Dermis blood vessel endothelial cell (primary cell): ENCODE data around the gene WDR4. TPM values are rescaled to one million over a fixed set of nuclear protein-coding genes. Genes with fewer than 3 reads are reported as not detected.
"Not testable (repeated sequence)": the region's sequence is repeated elsewhere in the genome, so short reads cannot be mapped to it uniquely, and the experiment has no call there.

Source experiments
- DNase-seq: peaks from one replicate; pipeline ENCODE4 v3.0.0; 2010
- total RNA-seq: library from RNA; depleted of rRNA; stranded (reverse); fragments of >200 nt; gene quantifications from 2 replicates; pipeline ENCODE4 v1.2.3, GENCODE V29; 2014

Gene WDR4, protein sequence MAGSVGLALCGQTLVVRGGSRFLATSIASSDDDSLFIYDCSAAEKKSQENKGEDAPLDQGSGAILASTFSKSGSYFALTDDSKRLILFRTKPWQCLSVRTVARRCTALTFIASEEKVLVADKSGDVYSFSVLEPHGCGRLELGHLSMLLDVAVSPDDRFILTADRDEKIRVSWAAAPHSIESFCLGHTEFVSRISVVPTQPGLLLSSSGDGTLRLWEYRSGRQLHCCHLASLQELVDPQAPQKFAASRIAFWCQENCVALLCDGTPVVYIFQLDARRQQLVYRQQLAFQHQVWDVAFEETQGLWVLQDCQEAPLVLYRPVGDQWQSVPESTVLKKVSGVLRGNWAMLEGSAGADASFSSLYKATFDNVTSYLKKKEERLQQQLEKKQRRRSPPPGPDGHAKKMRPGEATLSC
- 16.3 and 21.7 TPM in 2 replicates for total RNA-seq

DNA sequence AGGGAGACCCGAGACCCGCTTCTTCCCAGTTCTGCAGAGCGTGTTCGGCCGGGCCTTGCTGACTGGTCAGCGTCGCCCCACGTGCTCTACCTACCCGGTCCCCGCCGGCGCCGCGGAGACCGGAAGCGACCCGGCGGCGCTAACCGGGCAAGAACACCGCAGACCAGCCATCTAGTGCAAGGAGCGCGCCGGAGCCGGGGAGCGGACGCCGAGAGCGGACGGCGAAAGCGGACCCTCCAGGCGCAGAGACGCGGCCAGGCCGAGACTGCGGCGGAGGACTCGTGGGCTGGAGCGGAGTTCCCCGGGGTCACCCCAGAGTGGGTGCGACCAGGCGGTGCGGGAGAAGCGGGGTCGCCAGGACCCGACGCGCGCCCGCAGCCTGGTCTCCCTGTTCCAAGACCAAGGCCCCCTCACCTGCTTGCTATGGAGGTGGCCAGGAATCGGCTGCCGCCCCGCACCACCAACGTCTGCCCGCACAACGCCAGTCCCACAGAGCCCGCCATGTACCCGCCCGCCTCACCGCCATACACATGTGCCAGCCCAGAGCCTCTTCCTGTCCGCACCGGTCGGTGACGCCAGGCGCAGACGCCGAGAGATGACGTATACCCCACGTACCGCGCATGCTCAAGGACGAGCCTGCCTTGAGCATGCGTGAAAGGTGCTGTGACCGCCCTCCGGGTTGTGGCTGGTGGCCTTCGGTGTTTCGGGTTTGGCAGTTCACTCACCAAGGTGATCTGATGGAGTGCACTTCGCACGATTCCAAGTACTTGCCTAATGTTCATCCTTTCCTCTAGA is at the start of gene WDR4:
Gene WDR4 (minus strand): TSS at position 547 of the 795 bp plus-strand sequence. CDS start 44 bp downstream, at position 503.
- peak; percentile 99 for DNase-seq

DNA sequence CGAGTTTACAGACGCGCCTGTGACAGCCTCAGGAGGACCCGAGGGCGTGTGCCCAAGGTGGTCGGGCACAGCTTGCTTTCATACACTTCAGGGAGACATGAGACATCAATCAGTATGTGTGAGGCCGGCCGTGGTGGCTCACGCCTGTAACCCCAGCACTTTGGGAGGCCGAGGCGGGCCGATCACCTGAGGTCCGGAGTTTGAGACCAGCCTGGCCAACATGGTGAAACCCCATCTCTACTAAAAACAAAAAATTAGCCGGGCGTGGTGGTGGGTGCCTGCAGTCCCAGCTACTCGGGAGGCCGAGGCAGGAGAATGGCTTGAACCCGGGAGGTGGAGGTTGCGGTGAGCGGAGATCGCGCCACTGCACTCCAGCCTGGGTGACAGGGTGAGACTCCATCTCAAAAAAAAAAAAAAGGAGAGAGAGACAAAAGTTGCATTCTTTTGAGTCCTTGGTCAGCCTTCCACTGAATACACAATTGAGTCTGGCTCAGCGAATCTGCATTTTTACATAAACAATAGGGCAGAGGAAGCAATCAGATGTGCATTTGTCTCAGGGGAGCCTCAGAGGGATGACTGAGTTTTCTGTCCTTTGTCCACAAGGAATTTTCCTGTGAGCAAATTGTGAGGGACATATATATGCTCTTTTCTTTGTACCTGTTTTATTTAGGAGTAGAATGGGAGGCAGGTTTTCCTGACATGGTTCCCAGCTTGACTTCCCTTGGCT is 48.3 kb upstream of the WDR4 start:
- DNase-seq: peak; percentile 12

DNA sequence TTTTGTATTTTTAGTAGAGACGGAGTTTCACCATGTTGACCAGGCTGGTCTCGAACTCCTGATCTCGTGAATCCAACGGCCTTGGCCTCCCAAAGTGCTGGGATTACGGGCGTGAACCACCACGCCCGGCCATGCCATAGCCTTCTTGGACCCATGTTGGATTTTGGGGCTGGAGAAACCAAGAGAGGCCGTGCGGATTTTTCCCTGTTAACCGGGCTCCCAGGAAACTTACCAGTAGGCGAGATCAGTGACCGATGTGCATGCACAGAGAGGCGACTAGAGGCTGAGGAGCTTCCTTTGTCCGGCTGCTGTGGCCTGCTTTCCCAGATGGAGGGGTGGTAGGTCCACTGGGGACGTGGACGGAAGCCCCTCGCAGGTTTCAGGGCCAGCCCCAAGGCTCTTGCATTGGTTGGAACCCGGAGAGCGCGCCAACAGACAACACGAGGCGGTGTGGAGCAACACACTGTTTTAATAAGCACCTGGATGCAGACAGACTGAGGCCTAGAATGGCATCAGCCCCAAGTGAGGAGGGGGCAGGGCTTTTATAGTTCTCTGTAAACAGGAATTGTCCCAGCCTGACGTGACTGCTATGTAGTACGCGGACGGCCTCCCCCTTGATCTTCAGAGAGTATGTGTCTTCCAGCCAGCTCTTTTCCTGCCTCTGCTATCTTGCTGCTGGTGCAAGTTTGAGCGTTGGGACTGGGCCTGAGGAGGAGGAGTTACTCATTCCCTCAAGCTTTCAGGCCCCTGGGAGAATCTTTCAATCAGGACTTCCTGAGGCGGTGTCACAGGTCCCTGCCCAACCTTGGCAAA is 46.0 kb upstream of the WDR4 start, which contains the start of gene ERVH48-1:
Gene ERVH48-1 (minus strand): TSS at position 517 of the 813 bp plus-strand sequence. CDS start 6,624 bp downstream, outside the sequence.
- DNase-seq: no peak

DNA sequence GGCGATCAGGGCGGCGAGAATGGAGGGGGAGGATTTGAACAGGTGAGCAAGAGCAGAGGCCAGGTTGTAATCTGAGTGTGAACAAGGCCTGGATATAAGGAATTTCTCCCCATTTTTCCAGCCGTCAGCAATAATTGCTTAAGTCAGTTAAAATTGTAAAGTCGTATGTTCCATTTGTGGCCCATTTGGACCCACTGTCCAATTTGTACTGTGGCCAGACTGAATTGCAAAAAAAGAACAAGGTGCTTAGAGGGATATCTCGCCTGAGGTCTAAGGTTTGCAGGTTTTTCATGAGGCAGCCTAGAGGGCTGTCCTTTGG is 45.1 kb upstream of the WDR4 start:
- no peak for DNase-seq

DNA sequence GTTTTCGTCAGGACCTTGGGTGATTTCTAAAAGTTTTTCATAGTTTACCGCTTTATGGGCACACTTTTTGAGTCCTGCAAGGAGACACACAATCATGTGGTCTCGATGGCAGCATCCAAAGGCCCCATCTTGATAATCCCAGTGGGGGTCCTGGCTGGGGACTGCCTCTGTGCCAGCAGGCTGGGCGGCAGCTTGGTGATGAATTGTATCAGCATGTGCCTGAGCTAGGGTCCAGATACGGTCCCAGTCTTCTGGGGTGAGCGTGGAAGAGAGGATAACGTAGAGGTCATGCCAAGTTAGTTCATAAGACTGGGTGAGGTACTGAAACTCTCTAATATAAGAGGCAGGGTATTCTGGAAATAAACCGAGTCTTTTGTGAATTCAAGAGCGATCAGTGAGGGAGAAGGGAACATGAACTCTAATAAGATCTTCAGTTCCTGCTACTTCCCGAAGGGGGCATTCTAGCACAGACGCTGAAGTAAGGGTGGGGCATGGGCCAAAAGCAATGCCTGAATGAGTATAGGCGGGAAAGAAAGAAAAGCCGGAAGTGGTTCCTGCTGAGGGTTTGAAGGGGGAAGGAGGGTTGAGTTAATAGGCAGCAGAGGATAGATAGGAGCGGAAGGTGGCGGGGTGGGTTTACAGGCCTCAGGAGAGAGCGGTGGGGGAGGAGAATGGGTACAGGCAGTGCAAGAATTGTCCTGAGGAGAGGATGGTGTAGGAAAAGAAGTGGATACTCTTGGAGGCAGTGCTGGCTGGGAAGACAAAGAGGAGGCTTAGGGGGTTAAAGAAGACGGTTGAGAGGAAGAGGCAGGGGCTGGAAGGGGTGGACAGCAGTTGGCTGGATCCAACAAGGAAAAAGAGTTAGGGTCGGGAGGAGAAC is 44.5 kb upstream of the WDR4 start:
- DNase-seq: peak; percentile 84

DNA sequence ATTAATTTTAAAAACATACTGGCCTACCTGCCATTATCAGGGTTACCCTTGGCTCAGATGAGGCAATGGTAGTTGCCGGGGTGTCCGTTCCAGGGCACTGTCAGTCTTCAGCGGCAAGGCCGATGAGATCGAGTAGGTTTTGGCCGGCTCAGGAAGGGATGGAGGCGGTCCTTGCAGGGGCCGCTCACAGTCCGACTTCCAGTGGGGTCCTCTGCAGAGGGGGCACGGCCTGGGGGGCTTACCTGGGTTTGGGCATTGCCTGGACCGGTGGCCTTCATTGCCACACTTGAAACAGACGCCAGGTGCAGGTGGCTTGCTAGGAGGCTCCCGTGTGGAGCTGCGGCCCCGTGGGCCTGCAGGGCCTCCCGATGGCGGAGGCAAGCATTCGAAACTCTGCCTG is 43.6 kb upstream of the WDR4 start:
- no peak for DNase-seq

DNA sequence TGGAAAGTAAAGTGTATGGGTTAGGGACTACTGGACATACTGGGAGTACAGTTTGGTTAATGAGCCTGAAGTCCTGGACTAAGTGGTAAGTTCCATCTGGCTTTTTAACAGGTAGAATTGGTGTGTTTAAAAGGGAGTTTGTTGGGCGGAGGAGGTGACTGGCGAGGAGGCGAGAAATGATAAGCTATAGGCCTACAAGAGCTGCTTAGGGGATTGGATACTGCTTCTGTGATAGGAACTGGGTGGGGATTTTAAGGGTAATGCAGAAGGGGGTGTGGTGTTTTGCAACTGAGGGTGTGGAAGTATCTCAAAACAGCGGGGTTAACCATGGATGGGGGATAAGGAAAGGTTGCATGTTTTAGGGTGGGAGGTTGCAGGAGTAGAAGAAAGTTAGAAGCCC is 42.6 kb upstream of the WDR4 start:
- DNase-seq: no peak

DNA sequence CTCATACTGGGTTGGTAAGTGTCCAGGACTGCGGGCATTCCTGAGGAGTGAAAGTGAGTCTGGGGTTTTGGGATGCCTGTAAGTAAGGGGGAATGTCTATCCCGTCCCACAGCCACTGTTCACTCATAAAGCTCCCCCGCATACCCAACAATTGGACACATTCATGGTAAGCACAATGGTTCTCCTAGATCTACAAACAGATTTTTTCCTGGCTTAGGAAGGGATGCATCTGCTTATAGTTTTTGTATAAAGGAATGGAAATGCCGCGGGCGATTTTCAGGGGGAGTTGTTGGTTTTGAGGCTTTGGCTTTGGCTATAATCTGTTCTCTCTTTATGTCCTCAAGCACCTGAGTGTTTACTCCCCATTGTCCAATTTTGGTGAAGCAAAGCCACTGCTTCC is 39.0 kb upstream of the WDR4 start:
- DNase-seq: no peak

DNA sequence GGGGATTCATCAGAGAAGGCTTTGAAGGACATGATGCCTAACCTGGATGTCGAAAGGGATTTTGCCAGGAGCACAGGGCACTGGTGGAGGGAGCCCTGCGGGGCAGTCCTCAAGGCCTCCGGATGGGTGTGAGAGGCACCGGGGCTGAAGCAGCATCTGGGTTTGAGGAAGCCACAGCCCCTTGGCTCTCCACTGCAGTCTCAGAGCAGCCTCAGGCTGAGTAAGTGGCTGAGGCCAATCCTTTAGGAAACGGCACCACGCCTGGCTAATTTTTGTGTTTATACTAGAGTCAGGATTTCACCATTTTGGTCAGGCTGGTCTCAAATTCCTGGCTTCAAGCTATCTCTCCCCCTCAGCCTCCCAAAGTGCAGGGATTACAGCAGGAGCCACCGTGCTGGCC is 34.1 kb upstream of the WDR4 start:
- no peak for DNase-seq

DNA sequence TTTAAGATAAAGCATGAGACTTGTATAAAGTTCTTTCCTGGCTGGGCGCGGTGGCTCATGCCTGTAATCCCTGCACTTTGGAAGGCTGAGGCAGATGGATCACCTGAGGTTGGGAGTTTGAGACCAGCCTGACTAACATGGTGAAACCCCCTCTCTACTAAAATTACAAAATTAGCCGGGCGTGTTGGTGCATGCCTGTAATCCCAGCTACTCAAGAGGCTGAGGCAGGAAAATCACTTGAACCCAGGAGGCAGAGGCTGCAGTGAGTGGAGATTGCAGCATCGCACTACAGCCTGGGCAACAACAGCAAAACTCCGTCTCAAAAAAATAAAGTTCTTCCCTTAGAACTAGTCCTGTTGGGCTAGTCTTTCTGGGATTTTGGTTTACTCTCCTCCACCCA is 32.6 kb upstream of the WDR4 start:
- DNase-seq: not testable (repeated sequence)

DNA sequence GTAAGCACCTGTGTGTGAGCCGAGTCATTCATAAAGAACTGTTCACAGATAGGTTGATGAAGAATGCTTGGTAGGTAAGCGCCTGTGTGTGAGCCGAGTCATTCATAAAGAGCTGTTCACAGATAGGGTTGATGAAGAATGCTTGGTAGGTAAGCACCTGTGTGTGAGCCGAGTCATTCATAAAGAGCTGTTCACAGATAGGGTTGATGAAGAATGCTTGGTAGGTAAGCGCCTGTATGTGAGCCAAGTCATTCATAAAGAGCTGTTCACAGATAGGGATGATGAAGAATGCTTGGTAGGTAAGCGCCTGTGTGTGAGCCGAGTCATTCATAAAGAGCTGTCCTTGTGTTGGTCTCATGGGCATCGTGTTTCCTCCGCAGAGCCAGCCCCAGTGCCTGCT is 29.1 kb upstream of the WDR4 start:
- not testable (repeated sequence) for DNase-seq

DNA sequence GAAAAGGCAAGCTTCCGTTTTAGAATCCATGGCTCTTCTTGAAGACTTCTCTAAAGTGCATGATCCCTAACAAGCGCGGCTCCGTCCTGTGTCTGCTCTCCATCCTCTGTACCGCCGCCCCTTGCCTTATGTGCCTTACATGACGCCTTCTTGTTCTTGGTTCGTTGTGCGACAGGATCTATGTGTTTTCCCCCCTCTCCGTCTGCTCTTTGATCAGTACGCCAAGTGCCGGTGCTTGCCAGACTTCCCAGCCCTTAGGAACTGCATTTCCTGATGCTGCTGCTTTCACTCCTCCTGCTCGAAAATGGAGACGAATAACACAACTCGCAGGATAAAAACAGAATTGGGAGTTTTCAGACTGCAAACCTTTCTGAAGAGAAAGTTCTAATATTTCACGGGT is 26.9 kb upstream of the WDR4 start:
- DNase-seq: no peak

DNA sequence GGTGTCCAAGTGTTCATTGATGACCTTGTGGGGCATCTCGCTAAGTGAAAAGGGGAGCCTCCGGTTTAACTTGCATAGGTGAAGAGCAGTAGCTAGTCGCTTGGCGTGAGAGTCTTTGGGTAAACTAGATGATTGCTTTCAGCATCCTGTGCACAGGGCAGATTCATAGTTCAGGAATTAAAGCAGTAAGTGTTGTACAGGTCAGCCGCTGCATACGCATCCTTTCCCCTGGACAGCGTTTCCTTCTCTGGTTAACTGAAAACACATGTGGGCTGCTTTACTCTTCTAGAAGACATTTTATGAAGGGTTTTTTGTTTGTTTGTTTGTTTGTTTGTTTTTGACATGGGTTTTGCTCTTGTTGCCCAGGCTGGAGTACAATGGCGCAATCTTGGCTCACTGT is 25.9 kb upstream of the WDR4 start:
- DNase-seq: no peak

DNA sequence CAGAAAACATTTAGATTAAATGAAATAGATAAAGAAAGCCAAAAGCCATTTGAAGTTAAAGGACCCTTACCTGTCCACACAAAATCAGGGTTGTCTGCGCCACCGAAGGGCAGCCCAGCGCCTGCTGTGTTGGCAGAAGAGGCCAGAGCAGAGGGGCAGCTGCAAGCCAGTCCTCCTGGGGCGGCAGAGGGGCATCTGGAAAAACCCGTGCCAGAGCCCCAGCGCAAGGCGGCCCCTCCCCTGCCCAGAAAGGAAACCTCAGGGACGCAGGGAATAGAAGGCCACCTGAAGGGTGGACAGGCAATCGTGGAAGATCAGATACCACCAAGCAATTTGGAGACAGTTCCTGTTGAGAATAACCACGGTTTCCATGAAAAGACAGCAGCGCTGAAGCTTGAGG is 24.5 kb upstream of the WDR4 start:
- no peak for DNase-seq

DNA sequence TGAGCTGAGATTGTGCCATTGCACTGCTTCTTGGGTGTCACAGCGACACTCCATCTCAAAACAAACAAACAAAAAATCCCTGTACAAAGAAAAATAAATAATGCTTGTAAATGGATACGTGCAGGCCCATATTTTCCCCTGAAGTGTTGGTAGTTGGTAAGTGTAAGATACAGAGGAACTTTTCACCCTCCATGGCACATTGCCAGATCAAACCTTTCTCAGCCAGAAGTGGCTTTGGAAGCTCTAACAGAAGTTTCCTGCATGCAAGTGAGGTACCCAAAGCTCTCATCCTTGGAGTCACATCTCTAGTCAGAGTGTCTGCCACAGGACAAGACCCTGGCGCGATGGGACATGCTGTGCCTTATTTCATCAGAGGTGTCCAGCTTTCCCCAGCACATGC is 21.1 kb upstream of the WDR4 start:
- no peak for DNase-seq

DNA sequence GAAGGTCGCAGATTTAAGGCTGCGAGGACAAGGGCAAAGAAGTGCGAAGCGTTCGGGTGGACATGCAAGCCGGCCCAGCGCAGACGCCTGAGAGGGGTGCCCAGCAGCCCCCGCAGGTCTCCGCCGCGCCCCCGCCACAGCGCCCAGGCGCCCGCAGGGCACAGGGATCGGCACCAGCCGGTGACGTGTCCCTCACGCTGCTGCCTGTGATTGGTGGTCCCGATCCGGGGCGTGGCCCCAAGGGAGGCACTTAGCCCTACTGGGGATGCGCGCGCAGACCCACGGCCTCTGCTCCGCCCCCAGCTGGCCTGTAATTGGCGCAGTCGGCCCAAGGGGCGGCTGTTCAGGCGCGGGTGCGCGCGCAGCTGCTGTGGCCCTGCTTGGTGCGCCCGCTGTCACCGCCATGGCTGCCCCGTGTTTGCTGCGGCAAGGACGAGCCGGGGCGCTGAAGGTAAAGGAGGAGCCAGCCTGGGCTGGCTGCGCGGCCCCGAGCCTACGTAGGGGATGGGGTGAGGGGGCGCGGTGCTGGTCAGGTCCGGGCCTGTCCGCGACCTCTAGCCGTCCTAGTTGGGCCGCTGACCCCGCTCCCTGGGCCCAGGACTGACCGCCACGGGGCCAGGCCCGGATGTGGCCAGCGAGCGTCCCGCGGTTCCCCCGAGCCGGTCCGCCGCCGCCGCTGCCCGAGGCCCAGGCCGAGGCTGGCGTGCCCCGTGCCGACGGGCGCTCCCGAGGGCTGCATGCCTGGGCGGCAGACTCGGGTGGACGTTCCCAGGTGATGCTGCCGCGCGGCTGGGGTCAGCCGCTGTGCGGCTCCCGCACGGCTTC is 13.8 kb upstream of the WDR4 start, which contains the start of gene NDUFV3:
Gene NDUFV3 (plus strand): TSS at position 379 of the 825 bp plus-strand sequence. CDS start 25 bp downstream, at position 404.
- peak; percentile 99 for DNase-seq

DNA sequence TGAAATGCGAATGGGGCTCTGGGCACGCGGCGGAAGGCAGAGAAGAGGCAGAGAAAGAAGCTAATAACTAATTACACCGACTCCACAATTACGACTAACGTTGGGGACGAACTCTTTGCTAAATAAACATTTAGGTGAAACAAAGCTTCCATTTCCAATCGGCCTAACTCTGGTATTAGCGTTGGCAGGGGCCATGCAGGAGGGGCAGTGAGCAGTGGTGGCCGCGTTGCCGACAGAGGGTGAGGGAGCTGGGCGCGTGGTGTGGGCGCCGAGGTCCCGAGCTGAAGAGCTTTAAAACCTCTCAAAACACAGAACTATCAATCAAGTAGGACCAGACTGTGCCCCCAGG is 13.2 kb upstream of the WDR4 start:
- DNase-seq: no peak

DNA sequence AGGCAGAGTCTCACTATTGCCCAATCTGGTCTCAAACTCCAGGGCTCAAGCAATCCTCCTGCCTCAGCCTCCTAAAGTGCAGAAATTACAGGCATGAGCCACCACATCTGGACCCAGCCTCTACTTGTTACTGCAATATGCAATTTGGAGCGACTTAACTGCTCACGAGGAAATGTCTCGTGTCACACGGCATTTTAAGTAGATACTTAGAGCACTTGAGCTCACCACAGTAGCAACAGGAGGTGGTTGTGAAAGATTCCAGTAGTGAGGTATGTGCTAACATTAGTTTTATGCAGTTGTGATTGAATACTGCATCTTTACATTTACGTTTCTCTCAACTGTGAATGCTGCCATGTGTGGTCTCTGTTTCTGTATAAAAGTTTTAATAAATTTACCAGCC is 8.0 kb upstream of the WDR4 start:
- DNase-seq: no peak

DNA sequence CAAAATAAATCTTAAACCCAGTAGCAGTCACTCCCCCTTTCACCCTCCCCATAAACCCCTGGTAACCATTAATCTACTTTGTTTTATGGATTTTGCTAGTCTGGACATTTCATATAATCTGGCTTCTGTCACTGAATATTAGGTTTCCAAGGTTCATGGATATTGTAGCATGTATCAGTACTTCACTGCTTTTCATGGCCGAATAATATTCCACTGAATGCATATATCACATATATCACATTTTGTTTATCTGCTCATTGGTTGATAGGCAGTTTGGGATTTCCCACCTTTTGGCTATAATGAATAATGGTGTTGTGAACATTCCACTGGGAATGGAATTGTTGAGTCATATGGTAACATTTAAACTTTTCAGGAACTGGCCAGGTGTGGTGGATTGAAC is 4.6 kb upstream of the WDR4 start:
- no peak for DNase-seq

DNA sequence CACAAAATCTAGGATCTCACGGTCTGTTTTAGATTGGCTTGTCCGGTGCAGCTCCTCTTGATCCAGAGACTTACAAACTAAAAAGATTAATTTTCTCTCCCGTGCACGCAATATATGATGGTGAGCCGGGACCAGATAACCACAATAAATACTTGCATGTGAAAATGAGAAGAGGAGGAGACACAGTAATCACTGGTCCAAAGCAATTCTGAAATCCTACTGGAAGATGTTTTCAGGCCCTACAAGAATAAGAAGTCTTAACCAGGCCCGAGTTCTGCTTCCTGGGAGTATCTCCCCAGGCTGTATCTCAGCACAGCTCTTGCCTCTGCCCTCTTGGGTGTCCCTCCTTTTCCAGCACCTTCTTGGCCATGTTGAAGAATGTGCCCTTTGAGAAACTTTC is 1.0 kb upstream of the WDR4 start:
- no peak for DNase-seq

DNA sequence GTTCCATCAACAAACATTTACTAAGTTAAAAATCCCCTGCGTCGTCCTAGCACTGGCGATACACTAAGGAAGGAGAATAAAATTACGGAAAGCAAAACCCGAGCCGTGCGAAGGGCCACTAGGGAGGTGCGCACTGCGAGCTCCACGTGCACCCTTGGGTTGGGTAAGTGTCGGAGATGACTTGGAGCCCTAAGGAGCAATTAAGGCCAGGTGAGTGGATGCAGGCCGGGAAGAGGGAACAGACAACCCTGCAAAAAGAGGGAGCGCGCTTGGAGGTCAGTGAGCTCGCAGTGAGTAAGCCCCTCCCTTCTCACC is 704 bp downstream of the WDR4 start:
- DNase-seq: no peak
